Hindlimb muscle (tissue), 1 donor: ENCODE measurements around the gene NYNRIN. TPM values are rescaled to one million over a fixed set of nuclear protein-coding genes. Genes with fewer than 3 reads are reported as not detected.

Experiments used
- DNase-seq: peaks from one replicate; pipeline ENCODE4 v3.0.0-alpha.2; 2013
- polyA plus RNA-seq: library from polyadenylated mRNA; unstranded; fragments of 120-200 nt; gene quantifications from one replicate; pipeline ENCODE4 v1.2.1, GENCODE V29; 2013; ENCODE audit not compliant: insufficient read length

NYNRIN gene
- polyA plus RNA-seq, 1 donor = 25.1 TPM

GRCh38 chr14:24392325-24393091, 6.3 kb upstream of the NYNRIN start:
- DNase-seq = no peak

GRCh38 chr14:24394275-24394674, 4.5 kb upstream of the NYNRIN start:
- DNase-seq = no peak

- DNase-seq = no peak
Measured at GRCh38 chr14:24395609-24396582, 2.9 kb upstream of the NYNRIN start.

DNA sequence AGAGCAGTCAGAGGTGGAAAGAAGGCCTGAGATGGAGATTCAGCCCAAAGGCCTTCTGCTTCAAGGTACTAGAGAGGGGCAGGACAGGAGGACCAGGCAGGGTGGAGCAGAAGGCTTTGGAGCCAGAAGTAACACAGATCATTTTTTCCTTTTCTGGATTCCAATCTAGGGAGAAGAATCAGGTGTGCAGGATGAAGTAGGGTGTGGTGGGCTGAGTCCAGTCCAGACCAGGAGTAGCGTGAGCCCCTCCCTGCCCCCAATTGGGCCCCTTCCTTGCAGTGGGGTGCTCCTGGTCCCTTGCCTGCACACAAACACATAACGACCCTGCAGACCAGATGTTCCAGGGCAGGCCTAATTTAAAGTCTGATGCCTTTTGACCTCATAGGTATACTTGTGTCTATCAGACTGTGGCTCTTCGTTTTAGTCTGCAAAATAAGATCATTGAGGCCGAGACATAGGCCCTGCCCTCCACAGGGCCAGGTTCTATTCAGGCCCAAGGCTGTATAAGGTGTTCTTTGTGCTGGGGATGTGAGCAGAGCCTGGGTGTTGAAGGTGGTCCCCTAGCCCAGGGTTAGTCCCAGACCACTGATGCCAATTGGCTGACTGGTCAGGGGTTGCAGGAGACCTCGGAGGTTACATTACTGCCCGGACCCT, 1.0 kb upstream of the NYNRIN start:
- no peak for DNase-seq

- DNase-seq = peak; percentile 63
Measured at GRCh38 chr14:24398293-24398652, 530 bp upstream of the NYNRIN start.

GRCh38 chr14:24399447-24399822, 632 bp downstream of the NYNRIN start:
- DNase-seq = no peak

DNA sequence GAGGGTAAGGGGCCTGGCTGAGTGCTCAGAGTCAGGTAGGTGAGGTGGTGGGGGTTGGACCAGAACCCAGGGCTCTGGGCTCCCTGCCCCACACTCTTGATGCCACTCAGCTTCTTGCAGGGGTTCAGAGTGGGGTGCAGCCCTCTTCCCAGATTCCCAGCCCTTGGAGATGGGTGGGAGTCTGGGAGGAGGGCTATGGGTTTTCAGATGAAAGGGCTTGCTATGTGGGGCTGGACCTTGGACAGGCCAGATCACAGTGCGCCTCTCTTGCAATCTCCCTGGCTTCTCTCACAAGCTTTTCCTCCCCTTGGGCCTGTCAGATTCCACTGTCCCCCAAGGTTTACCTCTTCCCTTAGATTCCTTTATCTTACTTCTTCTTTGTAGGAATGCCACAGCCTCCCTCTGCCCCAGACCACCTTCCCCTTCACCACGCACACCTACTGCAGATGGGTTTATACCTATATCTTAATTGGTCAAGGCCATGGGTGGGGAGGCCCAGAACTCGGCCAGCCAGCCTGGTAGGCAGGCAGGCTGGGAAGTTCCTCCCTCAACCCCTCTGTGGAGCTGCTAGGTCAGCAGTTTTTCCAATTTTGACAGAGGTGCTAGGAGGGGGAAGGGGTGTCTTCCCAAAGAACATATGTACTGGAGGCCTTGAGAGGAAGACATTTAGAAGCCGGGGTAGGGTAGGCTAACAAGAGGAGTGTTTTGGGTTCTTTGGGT, 1.4 kb downstream of the NYNRIN start:
- DNase-seq = no peak

- no peak for DNase-seq
Measured at GRCh38 chr14:24401810-24402702, 3.3 kb downstream of the NYNRIN start.

DNA sequence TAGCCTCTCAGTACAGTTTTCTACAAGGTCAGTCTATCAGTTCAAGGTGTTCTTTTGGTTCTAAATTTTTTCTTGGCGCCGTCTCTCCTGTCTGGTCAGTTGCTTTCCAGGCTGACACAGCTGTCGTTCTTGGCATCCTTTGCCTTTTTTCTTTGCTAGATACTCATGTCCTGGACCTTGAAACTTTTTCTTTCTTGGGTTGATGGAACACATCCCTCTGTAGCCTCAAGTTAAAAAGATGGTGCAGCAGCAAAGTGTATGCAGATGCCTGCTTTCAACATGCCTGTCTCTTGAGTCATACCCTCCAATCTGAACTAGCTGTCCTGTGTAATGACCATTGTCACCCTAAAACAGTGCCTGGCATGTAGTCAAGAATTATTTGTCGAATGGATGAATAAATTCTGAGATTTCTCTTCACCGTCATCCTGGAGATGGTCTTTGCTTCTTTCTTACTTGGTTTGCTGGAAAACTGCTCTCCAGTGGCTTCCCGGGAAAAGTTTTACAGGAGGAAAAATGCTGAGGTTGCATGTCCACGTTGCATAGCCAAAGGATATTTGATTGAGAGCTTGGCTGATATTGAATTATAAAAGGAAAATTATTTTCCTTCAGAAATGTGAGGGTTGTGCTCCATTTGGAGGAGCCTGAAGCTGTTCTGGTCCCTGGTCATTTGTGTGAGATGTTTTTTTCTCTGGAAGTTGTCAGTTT, 4.6 kb downstream of the NYNRIN start:
- peak; percentile 66 for DNase-seq

DNA sequence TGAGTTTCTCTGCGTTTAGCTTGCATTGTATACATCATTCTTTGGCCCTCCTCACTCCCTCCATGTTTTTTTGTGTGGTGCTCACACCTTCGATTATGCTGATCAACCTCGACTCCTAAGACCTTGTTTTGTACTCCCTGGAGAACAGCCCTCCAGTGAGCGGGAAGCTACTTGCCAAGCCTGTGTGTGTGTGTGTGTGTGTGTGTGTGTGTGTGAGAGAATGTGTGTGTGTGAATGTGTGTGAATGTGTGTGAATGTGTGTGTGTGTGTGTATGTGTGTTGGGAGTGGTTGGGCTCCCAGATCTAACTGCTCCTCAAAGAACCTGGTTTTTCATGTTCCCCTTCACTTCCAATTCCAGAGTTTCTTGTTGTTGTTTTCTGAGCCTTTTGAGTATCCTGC, 6.0 kb downstream of the NYNRIN start:
- no peak for DNase-seq

- no peak for DNase-seq
Measured at GRCh38 chr14:24406416-24406815, 7.6 kb downstream of the NYNRIN start.

- DNase-seq = no peak
Measured at GRCh38 chr14:24407608-24408325, 9.0 kb downstream of the NYNRIN start.

DNA sequence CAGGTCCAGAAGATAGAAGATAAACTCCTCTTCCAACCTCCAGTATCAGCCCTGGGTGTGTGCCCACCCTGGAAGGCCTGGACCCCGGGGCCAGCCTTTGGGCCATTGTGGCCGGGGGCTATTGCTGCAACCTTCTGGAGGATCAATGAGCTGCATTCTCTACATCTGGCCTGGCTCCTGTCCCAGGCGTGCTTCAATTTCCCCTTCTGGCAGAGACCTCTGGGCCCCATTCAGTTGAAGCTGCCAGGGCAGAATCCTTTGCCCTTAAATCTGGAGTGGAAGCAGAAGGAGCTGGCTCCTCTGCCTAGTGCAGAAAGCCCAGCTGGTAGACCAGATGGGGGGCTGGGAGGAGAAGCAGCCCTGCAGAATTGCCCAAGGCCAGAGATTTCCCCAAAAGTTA, 10.0 kb downstream of the NYNRIN start:
- DNase-seq = no peak

DNA sequence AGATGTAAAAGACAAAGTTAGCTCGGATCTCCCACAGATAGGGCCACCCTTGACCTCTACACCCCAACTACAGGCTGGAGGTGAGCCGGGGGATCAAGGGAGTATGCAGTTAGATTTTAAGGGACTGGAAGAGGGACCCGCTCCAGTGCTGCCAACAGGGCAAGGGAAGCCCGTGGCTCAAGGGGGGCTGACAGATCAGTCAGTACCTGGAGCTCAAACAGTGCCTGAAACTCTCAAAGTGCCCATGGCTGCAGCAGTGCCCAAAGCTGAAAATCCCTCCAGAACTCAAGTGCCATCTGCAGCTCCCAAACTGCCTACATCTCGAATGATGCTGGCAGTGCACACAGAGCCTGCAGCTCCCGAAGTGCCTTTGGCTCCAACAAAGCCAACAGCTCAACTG, 10.4 kb downstream of the NYNRIN start:
- no peak for DNase-seq

DNA sequence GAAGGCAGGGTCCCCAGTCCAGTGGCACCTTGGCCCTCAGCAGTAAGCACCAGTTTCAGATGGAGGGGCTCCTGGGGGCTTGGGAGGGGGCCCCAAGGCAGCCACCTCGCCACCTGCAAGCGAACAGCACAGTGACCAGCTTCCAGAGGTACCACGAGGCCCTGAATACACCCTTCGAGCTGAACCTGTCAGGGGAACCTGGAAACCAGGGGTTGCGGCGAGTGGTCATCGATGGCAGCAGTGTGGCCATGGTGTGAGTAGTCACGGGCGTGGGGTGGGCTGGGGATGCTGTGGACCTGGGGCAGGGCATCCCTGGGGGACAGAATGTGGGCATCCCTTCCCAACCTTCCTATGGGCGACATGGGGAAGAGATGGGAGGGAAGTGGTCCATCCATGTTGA, 11.2 kb downstream of the NYNRIN start:
- no peak for DNase-seq

- DNase-seq = no peak
Measured at GRCh38 chr14:24411443-24412389, 12.9 kb downstream of the NYNRIN start.

DNA sequence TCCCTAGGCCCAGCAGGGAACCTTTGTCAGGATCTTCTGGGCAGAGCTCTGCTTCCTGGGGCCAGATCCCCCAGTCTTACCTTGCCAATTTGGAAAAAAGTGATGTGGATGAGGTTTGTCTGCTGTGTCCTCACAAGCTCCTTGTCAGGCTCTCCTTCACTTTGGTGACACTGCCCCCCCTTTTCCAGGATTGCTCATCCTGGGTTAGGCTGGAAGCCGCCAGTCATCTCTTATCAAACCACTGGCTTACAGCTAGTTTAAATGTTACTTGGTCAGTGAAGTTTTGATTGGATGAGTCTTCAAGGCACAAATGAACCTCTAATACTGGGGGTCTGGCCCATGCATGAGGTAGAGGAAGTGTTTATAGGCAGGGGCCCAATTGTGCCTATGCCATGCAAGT, 15.3 kb downstream of the NYNRIN start:
- no peak for DNase-seq

GRCh38 chr14:24414732-24415420, 16.1 kb downstream of the NYNRIN start:
- no peak for DNase-seq
